Mucosa of descending colon (tissue), 3 donors: ENCODE results near the gene ABCB8. TPM values are rescaled to one million over a fixed set of nuclear protein-coding genes. Genes with fewer than 3 reads are reported as not detected.

Experiments
- ATAC-seq: fragments of 200-7000 bp; cut with Tn5 transposase; one replicate; pipeline ENCODE4 v1.9.1; 2020; ENCODE audit warnings: mild to moderate bottlenecking, moderate library complexity
- DNase-seq, 3 donors: peaks; one replicate each; pipeline ENCODE4 v3.0.0-alpha.2; 2020
- H3K36me3 ChIP-seq: fragments of 200-600 bp; one replicate; pipeline ENCODE4 v1.8.0; 2021; ENCODE audit warnings: low read depth, mild to moderate bottlenecking
- H3K4me1 ChIP-seq: fragments of 200-600 bp; one replicate; pipeline ENCODE4 v1.8.0; 2021; ENCODE audit warnings: low read depth, mild to moderate bottlenecking
- H3K4me3 ChIP-seq: fragments of 200-600 bp; one replicate; pipeline ENCODE4 v1.8.0; 2021; ENCODE audit warnings: mild to moderate bottlenecking
- H3K9me3 ChIP-seq: fragments of 200-600 bp; one replicate; pipeline ENCODE4 v1.8.0; 2021; ENCODE audit warnings: mild to moderate bottlenecking
- intact Hi-C, 2 donors: fragments of 100-400 bp; cut with DNase I in 1 of 2; cut with micrococcal nuclease in 1 of 2; formaldehyde crosslinking; loops; one replicate each; pipeline versions ENCODE4 v1.11.0 to v1.11.1; 2022; cut with DNase I, micrococcal nuclease
- total RNA-seq, 3 donors: library from RNA; stranded (reverse); fragmentation: NEBNext Ultra II Directional in 2 of 3; extraction: Animal tissue kit (Norgen Biotek cat#: 25700) in 2 of 3; gene quantifications; one replicate each; pipeline versions ENCODE4 v1.2.1 to v1.2.4, GENCODE V29; 2021 to 2023
- TF ChIP-seq, protein P1 (sequence below): fragments of 200-600 bp; IDR thresholded peaks from one replicate; pipeline ENCODE4 v1.8.0; 2022; ENCODE audit warnings: antibody characterized with exemption, mild to moderate bottlenecking
- donor health status: DM: no; HTN: no; CAD: no; lungs with moderate emphysema.
- donor health status: DM: no; HTN: no; CAD: no.
- donor health status: DM: no; HTN: yes; CAD: no.

ABCB8 gene
- total RNA-seq, 3 donors from 2014 or later: 40.1 to 44.9 (median 41.8) TPM

DNA sequence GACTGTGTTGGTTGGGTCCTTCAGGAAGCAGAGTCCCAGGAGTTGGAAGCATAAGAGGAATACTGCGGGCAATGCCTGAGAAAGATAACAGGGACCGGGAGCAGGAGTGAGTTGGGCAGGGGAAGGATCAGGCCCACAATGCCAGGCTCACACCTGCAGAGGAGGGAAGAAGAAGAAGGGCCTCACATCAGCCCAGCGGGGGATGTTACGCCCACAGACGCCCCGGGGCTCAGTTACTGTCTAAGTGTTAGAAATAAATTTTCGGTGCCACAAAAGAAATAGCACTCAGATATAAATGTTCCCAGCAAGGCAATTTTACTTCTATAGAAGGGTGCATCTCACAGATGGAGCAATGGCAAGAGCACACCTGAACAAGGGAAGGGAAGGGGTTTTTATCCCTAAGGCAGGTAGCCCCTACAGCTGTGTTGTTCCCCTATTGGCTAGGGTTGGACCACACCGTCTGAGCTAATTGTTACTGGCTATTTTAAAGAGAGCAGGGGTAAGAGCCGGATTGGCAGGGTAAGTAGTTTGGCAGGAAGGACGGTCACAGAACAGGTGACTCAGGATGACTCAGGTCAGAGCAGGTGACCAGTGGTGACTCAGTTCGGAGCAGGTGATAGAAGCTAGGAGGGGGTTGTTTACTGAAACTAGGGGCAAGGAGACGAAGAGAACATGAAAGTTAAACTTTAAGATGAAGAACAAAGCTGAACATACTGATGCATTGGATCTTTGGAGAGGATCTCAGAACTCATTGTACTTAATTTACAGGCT, 37.6 kb upstream of the ABCB8 start, which contains the start of gene NOS3:
Gene NOS3 (plus strand): TSS at position 602 of the 771 bp plus-strand sequence. CDS start 2,787 bp downstream, outside the sequence.
- TF ChIP-seq, protein P1, sequence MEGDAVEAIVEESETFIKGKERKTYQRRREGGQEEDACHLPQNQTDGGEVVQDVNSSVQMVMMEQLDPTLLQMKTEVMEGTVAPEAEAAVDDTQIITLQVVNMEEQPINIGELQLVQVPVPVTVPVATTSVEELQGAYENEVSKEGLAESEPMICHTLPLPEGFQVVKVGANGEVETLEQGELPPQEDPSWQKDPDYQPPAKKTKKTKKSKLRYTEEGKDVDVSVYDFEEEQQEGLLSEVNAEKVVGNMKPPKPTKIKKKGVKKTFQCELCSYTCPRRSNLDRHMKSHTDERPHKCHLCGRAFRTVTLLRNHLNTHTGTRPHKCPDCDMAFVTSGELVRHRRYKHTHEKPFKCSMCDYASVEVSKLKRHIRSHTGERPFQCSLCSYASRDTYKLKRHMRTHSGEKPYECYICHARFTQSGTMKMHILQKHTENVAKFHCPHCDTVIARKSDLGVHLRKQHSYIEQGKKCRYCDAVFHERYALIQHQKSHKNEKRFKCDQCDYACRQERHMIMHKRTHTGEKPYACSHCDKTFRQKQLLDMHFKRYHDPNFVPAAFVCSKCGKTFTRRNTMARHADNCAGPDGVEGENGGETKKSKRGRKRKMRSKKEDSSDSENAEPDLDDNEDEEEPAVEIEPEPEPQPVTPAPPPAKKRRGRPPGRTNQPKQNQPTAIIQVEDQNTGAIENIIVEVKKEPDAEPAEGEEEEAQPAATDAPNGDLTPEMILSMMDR: no peak
- Histone ChIP-seq H3K4me1 (peaks cover 7% of the 10 kb centered on the region), H3K9me3 (peaks cover 11% of the 10 kb centered on the region), H3K36me3 (no peaks in the 10 kb centered on the region), H3K4me3 (no peak within 1 kb of the TSS)
- ATAC-seq: no peak
- peak in 1 of 3 donors; percentile 12 for DNase-seq
- intact Hi-C loops: no loop called here

DNA sequence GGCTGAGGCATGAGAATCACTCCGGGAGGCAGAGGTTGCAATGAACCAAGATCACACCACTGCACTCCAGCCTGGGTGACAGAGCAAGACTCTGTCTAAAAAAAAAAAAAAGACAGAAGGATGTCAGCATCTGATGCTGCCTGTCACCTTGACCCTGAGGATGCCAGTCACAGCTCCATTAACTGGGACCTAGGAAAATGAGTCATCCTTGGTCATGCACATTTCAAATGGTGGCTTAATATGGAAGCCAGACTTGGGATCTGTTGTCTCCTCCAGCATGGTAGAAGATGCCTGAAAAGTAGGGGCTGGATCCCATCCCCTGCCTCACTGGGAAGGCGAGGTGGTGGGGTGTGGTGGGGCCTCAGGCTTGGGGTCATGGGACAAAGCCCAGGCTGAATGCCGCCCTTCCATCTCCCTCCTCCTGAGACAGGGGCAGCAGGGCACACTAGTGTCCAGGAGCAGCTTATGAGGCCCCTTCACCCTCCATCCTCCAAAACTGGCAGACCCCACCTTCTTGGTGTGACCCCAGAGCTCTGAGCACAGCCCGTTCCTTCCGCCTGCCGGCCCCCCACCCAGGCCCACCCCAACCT, 36.1 kb upstream of the ABCB8 start:
- H3K9me3 ChIP-seq: peaks cover 11% of the 10 kb centered on the region
- ATAC-seq (no peak), DNase-seq (peak in 1 of 3 donors; percentile 19)
- peaks cover 7% of the 10 kb centered on the region for H3K4me1 ChIP-seq
- TF ChIP-seq, protein P1: no peak
- H3K4me3 ChIP-seq: no peak overlapping the region
- intact Hi-C loops: no loop called here
- H3K36me3 ChIP-seq: no peaks in the 10 kb centered on the region

DNA sequence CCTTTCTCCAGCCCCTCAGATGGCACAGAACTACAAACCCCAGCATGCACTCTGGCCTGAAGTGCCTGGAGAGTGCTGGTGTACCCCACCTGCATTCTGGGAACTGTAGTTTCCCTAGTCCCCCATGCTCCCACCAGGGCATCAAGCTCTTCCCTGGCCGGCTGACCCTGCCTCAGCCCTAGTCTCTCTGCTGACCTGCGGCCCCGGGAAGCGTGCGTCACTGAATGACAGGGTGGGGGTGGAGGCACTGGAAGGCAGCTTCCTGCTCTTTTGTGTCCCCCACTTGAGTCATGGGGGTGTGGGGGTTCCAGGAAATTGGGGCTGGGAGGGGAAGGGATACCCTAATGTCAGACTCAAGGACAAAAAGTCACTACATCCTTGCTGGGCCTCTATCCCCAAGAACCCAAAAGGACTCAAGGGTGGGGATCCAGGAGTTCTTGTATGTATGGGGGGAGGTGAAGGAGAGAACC, 35.4 kb upstream of the ABCB8 start:
- Histone ChIP-seq H3K4me3 (no peak overlapping the region), H3K36me3 (no peaks in the 10 kb centered on the region), H3K9me3 (peaks cover 11% of the 10 kb centered on the region), H3K4me1 (peaks cover 7% of the 10 kb centered on the region)
- TF ChIP-seq, protein P1: no peak
- ATAC-seq (peak; percentile 27), DNase-seq (no peak)
- intact Hi-C loops: no loop called here

DNA sequence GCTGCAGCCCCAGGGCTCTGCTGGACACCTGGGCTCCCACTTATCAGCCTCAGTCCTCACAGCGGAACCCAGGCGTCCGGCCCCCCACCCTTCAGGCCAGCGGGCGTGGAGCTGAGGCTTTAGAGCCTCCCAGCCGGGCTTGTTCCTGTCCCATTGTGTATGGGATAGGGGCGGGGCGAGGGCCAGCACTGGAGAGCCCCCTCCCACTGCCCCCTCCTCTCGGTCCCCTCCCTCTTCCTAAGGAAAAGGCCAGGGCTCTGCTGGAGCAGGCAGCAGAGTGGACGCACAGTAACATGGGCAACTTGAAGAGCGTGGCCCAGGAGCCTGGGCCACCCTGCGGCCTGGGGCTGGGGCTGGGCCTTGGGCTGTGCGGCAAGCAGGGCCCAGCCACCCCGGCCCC, 34.7 kb upstream of the ABCB8 start:
- Histone ChIP-seq H3K36me3 (no peaks in the 10 kb centered on the region), H3K4me1 (peaks cover 3% of the 10 kb centered on the region), H3K4me3 (no peak overlapping the region), H3K9me3 (peaks cover 11% of the 10 kb centered on the region)
- intact Hi-C loops: no loop called here
- ATAC-seq: no peak
- no peak for DNase-seq
- TF ChIP-seq, protein P1: no peak

DNA sequence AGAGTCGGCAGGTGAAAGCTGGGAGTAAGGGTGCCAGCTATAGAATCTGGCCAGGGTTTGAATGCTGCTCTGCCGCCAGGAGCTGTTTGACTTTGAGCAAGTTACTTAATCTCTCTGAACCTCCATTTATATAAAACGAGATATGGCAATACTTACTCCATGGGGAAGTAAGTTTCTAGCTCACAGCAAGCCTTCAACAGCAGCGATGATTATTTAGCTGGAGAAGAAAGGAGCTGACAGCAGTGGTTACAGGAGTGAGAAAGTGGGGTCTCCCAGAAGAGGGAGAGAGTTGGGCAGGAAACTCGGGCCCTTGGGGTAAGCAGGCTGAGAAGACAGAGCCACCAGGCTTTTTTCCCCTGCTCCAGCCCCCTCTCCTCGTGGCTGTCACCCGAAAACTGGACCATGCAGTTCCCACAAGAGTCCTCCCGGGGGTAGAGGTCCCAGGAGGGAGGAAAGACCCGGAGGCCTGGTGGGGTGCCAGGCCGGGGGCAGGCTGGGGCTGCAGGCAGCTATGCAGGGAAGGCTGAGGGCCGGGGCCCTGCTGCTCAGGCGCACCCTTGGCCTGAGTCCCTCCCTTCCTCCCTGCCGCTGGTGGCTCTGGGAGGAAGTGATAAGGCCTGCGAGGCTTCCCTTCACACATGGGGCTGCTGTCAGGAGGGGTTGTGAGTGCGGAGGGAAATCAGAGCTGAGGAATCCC, 34.0 kb upstream of the ABCB8 start:
- ATAC-seq (peak; percentile 62), DNase-seq (no peak)
- TF ChIP-seq, protein P1: no peak
- H3K4me1 ChIP-seq: no peaks in the 10 kb centered on the region
- no peak overlapping the region for H3K4me3 ChIP-seq
- peaks cover 11% of the 10 kb centered on the region for H3K9me3 ChIP-seq
- intact Hi-C loops: no loop called here
- no peaks in the 10 kb centered on the region for H3K36me3 ChIP-seq
